HT1080 (cell line): ENCODE measurements around the gene CARS2. TPM values are rescaled to one million over a fixed set of nuclear protein-coding genes. Genes with fewer than 3 reads are reported as not detected.
"Not testable (repeated sequence)": the region's sequence is repeated elsewhere in the genome, so short reads cannot be mapped to it uniquely, and the experiment has no call there.

Experiments
- DNase-seq: peaks from one replicate; pipeline ENCODE4 v3.0.0-alpha.2; 2015; ENCODE audit warnings: low read depth
- total RNA-seq: library from RNA; depleted of rRNA; stranded (reverse); fragments of >200 nt; shearing (Covaris generic); gene quantifications from 2 replicates; pipeline ENCODE4 v1.2.3, GENCODE V29; 2014

CARS2 gene
- total RNA-seq, 1 experiment from 2014 or later, result 88.4 TPM

- DNase-seq, result peak; percentile 77
These were observed 6.3 kb upstream of the CARS2 start for GRCh38 chr13:110712081-110712848.

- DNase-seq, result no peak
These were observed 855 bp upstream of the CARS2 start for GRCh38 chr13:110706570-110707372.

- DNase-seq, result no peak
These were observed 525 bp downstream of the CARS2 start for GRCh38 chr13:110705356-110705825.

- no peak for DNase-seq
These were observed 3.1 kb downstream of the CARS2 start for GRCh38 chr13:110702591-110703526.

- DNase-seq, result no peak
These were observed 3.8 kb downstream of the CARS2 start for GRCh38 chr13:110702089-110702488.

- DNase-seq, result not testable (repeated sequence)
These were observed 4.9 kb downstream of the CARS2 start for GRCh38 chr13:110701061-110701460.

- DNase-seq, result no peak
These were observed 5.3 kb downstream of the CARS2 start for GRCh38 chr13:110700641-110701040.

GRCh38 chr13:110700186-110700585 is 5.7 kb downstream of the CARS2 start:
- no peak for DNase-seq

- DNase-seq, result no peak
These were observed 6.5 kb downstream of the CARS2 start for GRCh38 chr13:110699148-110700145.

- no peak for DNase-seq
These were observed 7.2 kb downstream of the CARS2 start for GRCh38 chr13:110698689-110699088.

GRCh38 chr13:110697842-110698241 is 8.1 kb downstream of the CARS2 start:
- DNase-seq, result no peak

GRCh38 chr13:110696776-110697175 is 9.1 kb downstream of the CARS2 start:
- no peak for DNase-seq

GRCh38 chr13:110695774-110696173 is 10.1 kb downstream of the CARS2 start:
- DNase-seq, result not testable (repeated sequence)

GRCh38 chr13:110690516-110690915 is 15.4 kb downstream of the CARS2 start:
- DNase-seq, result no peak

- no peak for DNase-seq
These were observed 16.2 kb downstream of the CARS2 start for GRCh38 chr13:110689711-110690110.

GRCh38 chr13:110689041-110689440 is 16.9 kb downstream of the CARS2 start:
- DNase-seq, result no peak

- no peak for DNase-seq
These were observed 18.2 kb downstream of the CARS2 start for GRCh38 chr13:110687736-110688135.

- no peak for DNase-seq
These were observed 20.5 kb downstream of the CARS2 start for GRCh38 chr13:110685305-110686020.

- no peak for DNase-seq
These were observed 21.4 kb downstream of the CARS2 start for GRCh38 chr13:110684388-110685056.
